ENCODE measurements around the gene MRPS11.

- TF ChIP-seq, protein P1, sequence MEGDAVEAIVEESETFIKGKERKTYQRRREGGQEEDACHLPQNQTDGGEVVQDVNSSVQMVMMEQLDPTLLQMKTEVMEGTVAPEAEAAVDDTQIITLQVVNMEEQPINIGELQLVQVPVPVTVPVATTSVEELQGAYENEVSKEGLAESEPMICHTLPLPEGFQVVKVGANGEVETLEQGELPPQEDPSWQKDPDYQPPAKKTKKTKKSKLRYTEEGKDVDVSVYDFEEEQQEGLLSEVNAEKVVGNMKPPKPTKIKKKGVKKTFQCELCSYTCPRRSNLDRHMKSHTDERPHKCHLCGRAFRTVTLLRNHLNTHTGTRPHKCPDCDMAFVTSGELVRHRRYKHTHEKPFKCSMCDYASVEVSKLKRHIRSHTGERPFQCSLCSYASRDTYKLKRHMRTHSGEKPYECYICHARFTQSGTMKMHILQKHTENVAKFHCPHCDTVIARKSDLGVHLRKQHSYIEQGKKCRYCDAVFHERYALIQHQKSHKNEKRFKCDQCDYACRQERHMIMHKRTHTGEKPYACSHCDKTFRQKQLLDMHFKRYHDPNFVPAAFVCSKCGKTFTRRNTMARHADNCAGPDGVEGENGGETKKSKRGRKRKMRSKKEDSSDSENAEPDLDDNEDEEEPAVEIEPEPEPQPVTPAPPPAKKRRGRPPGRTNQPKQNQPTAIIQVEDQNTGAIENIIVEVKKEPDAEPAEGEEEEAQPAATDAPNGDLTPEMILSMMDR (IDR thresholded peaks at IDR 0.05; ENCODE audit: low read depth, low read length), result peak; percentile 15
- TF ChIP-seq POLR2A (IDR thresholded peaks at IDR 0.05; ENCODE audit: extremely low read depth, insufficient read length) (no peak), MYC (IDR thresholded peaks at IDR 0.05; ENCODE audit: low read depth, low read length) (no peak)
- TF ChIP-seq, protein P2, sequence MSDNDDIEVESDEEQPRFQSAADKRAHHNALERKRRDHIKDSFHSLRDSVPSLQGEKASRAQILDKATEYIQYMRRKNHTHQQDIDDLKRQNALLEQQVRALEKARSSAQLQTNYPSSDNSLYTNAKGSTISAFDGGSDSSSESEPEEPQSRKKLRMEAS (IDR thresholded peaks at IDR 0.05; ENCODE audit: low read depth, low read length), result no peak
These were observed 21.8 kb downstream of the MRPS11 start for GRCh38 chr15:88489321-88489720.

All from NB4 (cell line).